K562 (cell line): ENCODE data around the gene CBFA2T2. TPM values are rescaled to one million over a fixed set of nuclear protein-coding genes. Genes with fewer than 3 reads are reported as not detected.

Experiments
- ARHGAP35 ChIP-seq: fragments of 450-650 bp; IDR thresholded peaks from 2 replicates; pipeline ENCODE4 v1.6.1; 2018; ENCODE audit not compliant: partially characterized antibody
- HCFC1 ChIP-seq: IDR thresholded peaks from 2 replicates; pipeline ENCODE4 v1.6.1; 2012; ENCODE audit warnings: low read depth, low read length, improper control_type of control experiment
- MBD2 ChIP-seq: sonication (generic); IDR thresholded peaks from 2 replicates; pipeline ENCODE4 v1.6.1; 2016; ENCODE audit warnings: low read depth, borderline replicate concordance
- RBM22 ChIP-seq: fragments of 200-400 bp; formaldehyde crosslinking; IDR thresholded peaks from 2 replicates; pipeline ENCODE4 v1.6.1; 2018; ENCODE audit warnings: low read length, low read depth; ENCODE audit not compliant: poor library complexity, severe bottlenecking
- SRSF1 ChIP-seq: fragments of 200-400 bp; formaldehyde crosslinking; IDR thresholded peaks from 2 replicates; pipeline ENCODE4 v1.6.1; 2017; ENCODE audit warnings: mild to moderate bottlenecking, low read depth, low read length, moderate library complexity
- polyA plus RNA-seq, 8 experiments: library from polyadenylated mRNA; depleted of rRNA in 4 of 8; stranded (reverse) in 5 of 8; unstranded in 3 of 8; fragments of >200 nt; fragmentation: Nextera tagmentation in 2 of 8; fragmentation: Illumina TruSeq in 1 of 8; extraction: Ambion mirVana in 2 of 8; extraction: Trizol in 1 of 8; gene quantifications; 2 replicates each; pipeline versions ENCODE4 v1.2.1 to v1.2.3, GENCODE V29; 2011 to 2014; ENCODE audit warnings: inconsistent platforms in 1 of 8, missing spikeins in 1 of 8
- total RNA-seq, 7 experiments: library from RNA; depleted of rRNA in 6 of 7; stranded (reverse); fragments of >200 nt in 6 of 7; fragmentation: Illumina TruSeq in 2 of 7; extraction: Trizol in 2 of 7; gene quantifications; 2 replicates each; pipeline versions ENCODE4 v1.2.1 to v1.2.3, GENCODE V29; 2011 to 2021; ENCODE audit warnings: low replicate concordance in 1 of 7
- TF ChIP-seq, protein P1 (sequence below): fragments of 450-650 bp; IDR thresholded peaks from 2 replicates; pipeline ENCODE4 v1.6.1; 2016; ENCODE audit warnings: mild to moderate bottlenecking
- TF ChIP-seq, protein P2 (sequence below): fragments of 450-650 bp; formaldehyde crosslinking; IDR thresholded peaks from 2 replicates; pipeline ENCODE4 v1.4.0; 2020; ENCODE audit warnings: mild to moderate bottlenecking, moderate library complexity
- TF ChIP-seq, protein P3 (sequence below): sonication (generic); formaldehyde crosslinking; IDR thresholded peaks from 2 replicates; pipeline ENCODE4 v1.8.0; 2022; ENCODE audit warnings: missing genetic modification reagents, mild to moderate bottlenecking, borderline replicate concordance
- TF ChIP-seq, protein P4 (sequence below): fragments of 450-650 bp; IDR thresholded peaks from 2 replicates; pipeline ENCODE4 v1.6.1; 2016; ENCODE audit warnings: mild to moderate bottlenecking, moderate library complexity

CBFA2T2 gene
- total and polyA plus RNA-seq, 9 of the 15 experiments (the other 6 are each of a cell fraction or from before 2014, with no cell fraction given), result 0.27 to 9.6 (median 5.8) TPM

DNA sequence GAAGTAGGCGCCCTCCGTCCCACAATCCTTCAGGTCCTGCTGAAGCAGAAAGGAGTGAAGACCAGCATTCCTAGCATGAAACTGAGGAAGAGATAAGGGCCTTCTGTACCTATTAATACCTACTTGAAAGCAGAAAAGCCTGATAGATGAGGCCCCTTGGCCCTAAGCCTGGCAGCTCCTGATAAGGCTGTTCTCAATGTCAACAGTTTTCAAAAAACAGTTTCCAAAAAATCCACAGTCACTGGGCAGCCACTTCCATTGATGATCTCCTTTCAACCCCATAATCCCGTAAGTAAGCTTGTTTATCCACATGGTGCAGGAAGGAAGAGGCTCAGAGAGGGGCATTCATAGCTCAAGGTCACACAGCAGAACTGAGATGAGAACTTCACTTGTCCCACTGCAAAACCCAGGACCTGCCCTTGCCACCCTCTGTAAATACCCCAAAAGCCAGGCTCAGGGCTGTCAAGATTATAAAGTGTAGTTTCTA is 199.1 kb downstream of the CBFA2T2 start (continued):
- TF ChIP-seq, protein P1, sequence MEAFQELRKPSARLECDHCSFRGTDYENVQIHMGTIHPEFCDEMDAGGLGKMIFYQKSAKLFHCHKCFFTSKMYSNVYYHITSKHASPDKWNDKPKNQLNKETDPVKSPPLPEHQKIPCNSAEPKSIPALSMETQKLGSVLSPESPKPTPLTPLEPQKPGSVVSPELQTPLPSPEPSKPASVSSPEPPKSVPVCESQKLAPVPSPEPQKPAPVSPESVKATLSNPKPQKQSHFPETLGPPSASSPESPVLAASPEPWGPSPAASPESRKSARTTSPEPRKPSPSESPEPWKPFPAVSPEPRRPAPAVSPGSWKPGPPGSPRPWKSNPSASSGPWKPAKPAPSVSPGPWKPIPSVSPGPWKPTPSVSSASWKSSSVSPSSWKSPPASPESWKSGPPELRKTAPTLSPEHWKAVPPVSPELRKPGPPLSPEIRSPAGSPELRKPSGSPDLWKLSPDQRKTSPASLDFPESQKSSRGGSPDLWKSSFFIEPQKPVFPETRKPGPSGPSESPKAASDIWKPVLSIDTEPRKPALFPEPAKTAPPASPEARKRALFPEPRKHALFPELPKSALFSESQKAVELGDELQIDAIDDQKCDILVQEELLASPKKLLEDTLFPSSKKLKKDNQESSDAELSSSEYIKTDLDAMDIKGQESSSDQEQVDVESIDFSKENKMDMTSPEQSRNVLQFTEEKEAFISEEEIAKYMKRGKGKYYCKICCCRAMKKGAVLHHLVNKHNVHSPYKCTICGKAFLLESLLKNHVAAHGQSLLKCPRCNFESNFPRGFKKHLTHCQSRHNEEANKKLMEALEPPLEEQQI, result no peak
- TF ChIP-seq, protein P2, sequence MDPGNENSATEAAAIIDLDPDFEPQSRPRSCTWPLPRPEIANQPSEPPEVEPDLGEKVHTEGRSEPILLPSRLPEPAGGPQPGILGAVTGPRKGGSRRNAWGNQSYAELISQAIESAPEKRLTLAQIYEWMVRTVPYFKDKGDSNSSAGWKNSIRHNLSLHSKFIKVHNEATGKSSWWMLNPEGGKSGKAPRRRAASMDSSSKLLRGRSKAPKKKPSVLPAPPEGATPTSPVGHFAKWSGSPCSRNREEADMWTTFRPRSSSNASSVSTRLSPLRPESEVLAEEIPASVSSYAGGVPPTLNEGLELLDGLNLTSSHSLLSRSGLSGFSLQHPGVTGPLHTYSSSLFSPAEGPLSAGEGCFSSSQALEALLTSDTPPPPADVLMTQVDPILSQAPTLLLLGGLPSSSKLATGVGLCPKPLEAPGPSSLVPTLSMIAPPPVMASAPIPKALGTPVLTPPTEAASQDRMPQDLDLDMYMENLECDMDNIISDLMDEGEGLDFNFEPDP (CRISPR knock-in tag), result no peak
- TF ChIP-seq, protein P3, sequence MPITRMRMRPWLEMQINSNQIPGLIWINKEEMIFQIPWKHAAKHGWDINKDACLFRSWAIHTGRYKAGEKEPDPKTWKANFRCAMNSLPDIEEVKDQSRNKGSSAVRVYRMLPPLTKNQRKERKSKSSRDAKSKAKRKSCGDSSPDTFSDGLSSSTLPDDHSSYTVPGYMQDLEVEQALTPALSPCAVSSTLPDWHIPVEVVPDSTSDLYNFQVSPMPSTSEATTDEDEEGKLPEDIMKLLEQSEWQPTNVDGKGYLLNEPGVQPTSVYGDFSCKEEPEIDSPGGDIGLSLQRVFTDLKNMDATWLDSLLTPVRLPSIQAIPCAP (CRISPR knock-in tag), result no peak
- TF ChIP-seq MBD2 (peak; percentile 67; the same call in 1 of the 2 replicates), RBM22 (no peak), HCFC1 (no peak; the same call in 1 of the 2 replicates), SRSF1 (no peak), ARHGAP35 (no peak)
- TF ChIP-seq, protein P4, sequence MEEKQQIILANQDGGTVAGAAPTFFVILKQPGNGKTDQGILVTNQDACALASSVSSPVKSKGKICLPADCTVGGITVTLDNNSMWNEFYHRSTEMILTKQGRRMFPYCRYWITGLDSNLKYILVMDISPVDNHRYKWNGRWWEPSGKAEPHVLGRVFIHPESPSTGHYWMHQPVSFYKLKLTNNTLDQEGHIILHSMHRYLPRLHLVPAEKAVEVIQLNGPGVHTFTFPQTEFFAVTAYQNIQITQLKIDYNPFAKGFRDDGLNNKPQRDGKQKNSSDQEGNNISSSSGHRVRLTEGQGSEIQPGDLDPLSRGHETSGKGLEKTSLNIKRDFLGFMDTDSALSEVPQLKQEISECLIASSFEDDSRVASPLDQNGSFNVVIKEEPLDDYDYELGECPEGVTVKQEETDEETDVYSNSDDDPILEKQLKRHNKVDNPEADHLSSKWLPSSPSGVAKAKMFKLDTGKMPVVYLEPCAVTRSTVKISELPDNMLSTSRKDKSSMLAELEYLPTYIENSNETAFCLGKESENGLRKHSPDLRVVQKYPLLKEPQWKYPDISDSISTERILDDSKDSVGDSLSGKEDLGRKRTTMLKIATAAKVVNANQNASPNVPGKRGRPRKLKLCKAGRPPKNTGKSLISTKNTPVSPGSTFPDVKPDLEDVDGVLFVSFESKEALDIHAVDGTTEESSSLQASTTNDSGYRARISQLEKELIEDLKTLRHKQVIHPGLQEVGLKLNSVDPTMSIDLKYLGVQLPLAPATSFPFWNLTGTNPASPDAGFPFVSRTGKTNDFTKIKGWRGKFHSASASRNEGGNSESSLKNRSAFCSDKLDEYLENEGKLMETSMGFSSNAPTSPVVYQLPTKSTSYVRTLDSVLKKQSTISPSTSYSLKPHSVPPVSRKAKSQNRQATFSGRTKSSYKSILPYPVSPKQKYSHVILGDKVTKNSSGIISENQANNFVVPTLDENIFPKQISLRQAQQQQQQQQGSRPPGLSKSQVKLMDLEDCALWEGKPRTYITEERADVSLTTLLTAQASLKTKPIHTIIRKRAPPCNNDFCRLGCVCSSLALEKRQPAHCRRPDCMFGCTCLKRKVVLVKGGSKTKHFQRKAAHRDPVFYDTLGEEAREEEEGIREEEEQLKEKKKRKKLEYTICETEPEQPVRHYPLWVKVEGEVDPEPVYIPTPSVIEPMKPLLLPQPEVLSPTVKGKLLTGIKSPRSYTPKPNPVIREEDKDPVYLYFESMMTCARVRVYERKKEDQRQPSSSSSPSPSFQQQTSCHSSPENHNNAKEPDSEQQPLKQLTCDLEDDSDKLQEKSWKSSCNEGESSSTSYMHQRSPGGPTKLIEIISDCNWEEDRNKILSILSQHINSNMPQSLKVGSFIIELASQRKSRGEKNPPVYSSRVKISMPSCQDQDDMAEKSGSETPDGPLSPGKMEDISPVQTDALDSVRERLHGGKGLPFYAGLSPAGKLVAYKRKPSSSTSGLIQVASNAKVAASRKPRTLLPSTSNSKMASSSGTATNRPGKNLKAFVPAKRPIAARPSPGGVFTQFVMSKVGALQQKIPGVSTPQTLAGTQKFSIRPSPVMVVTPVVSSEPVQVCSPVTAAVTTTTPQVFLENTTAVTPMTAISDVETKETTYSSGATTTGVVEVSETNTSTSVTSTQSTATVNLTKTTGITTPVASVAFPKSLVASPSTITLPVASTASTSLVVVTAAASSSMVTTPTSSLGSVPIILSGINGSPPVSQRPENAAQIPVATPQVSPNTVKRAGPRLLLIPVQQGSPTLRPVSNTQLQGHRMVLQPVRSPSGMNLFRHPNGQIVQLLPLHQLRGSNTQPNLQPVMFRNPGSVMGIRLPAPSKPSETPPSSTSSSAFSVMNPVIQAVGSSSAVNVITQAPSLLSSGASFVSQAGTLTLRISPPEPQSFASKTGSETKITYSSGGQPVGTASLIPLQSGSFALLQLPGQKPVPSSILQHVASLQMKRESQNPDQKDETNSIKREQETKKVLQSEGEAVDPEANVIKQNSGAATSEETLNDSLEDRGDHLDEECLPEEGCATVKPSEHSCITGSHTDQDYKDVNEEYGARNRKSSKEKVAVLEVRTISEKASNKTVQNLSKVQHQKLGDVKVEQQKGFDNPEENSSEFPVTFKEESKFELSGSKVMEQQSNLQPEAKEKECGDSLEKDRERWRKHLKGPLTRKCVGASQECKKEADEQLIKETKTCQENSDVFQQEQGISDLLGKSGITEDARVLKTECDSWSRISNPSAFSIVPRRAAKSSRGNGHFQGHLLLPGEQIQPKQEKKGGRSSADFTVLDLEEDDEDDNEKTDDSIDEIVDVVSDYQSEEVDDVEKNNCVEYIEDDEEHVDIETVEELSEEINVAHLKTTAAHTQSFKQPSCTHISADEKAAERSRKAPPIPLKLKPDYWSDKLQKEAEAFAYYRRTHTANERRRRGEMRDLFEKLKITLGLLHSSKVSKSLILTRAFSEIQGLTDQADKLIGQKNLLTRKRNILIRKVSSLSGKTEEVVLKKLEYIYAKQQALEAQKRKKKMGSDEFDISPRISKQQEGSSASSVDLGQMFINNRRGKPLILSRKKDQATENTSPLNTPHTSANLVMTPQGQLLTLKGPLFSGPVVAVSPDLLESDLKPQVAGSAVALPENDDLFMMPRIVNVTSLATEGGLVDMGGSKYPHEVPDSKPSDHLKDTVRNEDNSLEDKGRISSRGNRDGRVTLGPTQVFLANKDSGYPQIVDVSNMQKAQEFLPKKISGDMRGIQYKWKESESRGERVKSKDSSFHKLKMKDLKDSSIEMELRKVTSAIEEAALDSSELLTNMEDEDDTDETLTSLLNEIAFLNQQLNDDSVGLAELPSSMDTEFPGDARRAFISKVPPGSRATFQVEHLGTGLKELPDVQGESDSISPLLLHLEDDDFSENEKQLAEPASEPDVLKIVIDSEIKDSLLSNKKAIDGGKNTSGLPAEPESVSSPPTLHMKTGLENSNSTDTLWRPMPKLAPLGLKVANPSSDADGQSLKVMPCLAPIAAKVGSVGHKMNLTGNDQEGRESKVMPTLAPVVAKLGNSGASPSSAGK, result no peak
